HepG2 (cell line): Measurements from ENCODE around the gene BAHD1. TPM values are rescaled to one million over a fixed set of nuclear protein-coding genes. Genes with fewer than 3 reads are reported as not detected.

Experiments
- ATAC-seq: fragments of 200-7000 bp; cut with Tn5 transposase; 3 replicates; pipeline ENCODE4 v1.9.1; 2020; ENCODE audit warnings: mild to moderate bottlenecking, moderate library complexity
- BruUV-seq: library from RNA; stranded (reverse); fragments of 400-500 nt; replicated peaks from 2 replicates; lab custom pipeline; 2021; lab: Mats Ljungman, UMichigan
- CTCF ChIA-PET: fragments of 300-600 bp; formaldehyde crosslinking; extraction: SDS; loops from one replicate; lab custom pipeline; 2021; ENCODE audit warnings: low total read pairs, inconsistent platforms, low intra/inter-chr PET ratio; lab: Yijun Ruan, JAX
- POLR2A ChIA-PET: fragments of 350-600 bp; sonication (Branson Sonifier 250); formaldehyde crosslinking; loops from one replicate; lab custom pipeline; 2020; ENCODE audit warnings: antibody characterized with exemption, inconsistent platforms; lab: Yijun Ruan, JAX
- DNase-seq: peaks from one replicate; pipeline ENCODE4 v3.0.0-alpha.2; 2015; ENCODE audit warnings: low spot score
- FAIRE-seq: peaks from 3 replicates; lab custom pipeline; 2011; peaks lifted over from hg19 to GRCh38; lab: Jason Lieb, UNC
- H2AFZ ChIP-seq: one replicate; pipeline ENCODE4 v1.6.1; 2011; ENCODE audit warnings: low read length, inconsistent platforms
- H3K27ac ChIP-seq: fragments of 300-600 bp; 3 replicates; pipeline ENCODE4 v1.8.0; 2011; ENCODE audit warnings: mixed run types, mild to moderate bottlenecking, mixed read lengths, low read length, inconsistent platforms; ENCODE audit not compliant: insufficient read depth; ENCODE audit errors: extremely low read length
- H3K27me3 ChIP-seq, 2 experiments: fragments of 200-600 bp in 1 of 2; 2 replicates in 1 of 2; 3 replicates in 1 of 2; pipeline versions ENCODE4 v1.6.0 to v1.8.0; 2011; ENCODE audit warnings: low read length in 2 of 2, mild to moderate bottlenecking in 2 of 2, moderate library complexity in 2 of 2, inconsistent platforms in 1 of 2; ENCODE audit not compliant: insufficient read depth in 2 of 2, control insufficient read depth in 1 of 2
- H3K36me3 ChIP-seq, 2 experiments: fragments of 200-600 bp in 1 of 2; replicated peaks in 1 of 2; 2 replicates in 1 of 2; 3 replicates in 1 of 2; pipeline versions ENCODE4 v1.5.1 to v1.8.0; 2011; ENCODE audit warnings: low read length in 2 of 2, inconsistent platforms in 1 of 2; ENCODE audit not compliant: insufficient read depth in 2 of 2, control insufficient read depth in 1 of 2
- H3K4me1 ChIP-seq: 2 replicates; pipeline ENCODE4 v1.5.1; 2012; ENCODE audit warnings: low read length, inconsistent platforms; ENCODE audit not compliant: insufficient read depth
- H3K4me2 ChIP-seq: 2 replicates; pipeline ENCODE4 v1.6.0; 2011; ENCODE audit warnings: low read depth, low read length, inconsistent platforms
- H3K4me3 ChIP-seq, 3 experiments: fragments of 200-600 bp in 1 of 3; sonication (generic), shearing (Covaris generic) in 1 of 3; replicated peaks in 1 of 3; 2 replicates each; pipeline ENCODE4 v1.5.1; 2011 to 2016; ENCODE audit warnings: low read length in 3 of 3, inconsistent platforms in 2 of 3, low read depth in 2 of 3, mild to moderate bottlenecking in 2 of 3, control low read depth in 1 of 3, mixed read lengths in 1 of 3; ENCODE audit not compliant: insufficient read depth in 1 of 3
- H3K79me2 ChIP-seq: one replicate; pipeline ENCODE4 v1.6.1; 2011; ENCODE audit warnings: low read length, inconsistent platforms; ENCODE audit not compliant: insufficient read depth
- H3K9ac ChIP-seq: 2 replicates; pipeline ENCODE4 v1.6.0; 2011; ENCODE audit warnings: mild to moderate bottlenecking, low read depth, low read length, inconsistent platforms; ENCODE audit not compliant: insufficient read depth
- H3K9me3 ChIP-seq: 2 replicates; pipeline ENCODE4 v1.5.1; 2012; ENCODE audit warnings: mild to moderate bottlenecking, low read length
- H4K20me1 ChIP-seq: 2 replicates; pipeline ENCODE4 v1.6.0; 2011; ENCODE audit warnings: inconsistent platforms, mild to moderate bottlenecking, low read length, moderate library complexity; ENCODE audit not compliant: insufficient read depth
- AGO2 ChIP-seq: fragments of 200-400 bp; formaldehyde crosslinking; optimal IDR thresholded peaks from 2 replicates; pipeline ENCODE3; 2017; ENCODE audit warnings: mild to moderate bottlenecking, low read depth, low read length, moderate library complexity
- ATF7-NPFF ChIP-seq: sonication (generic); formaldehyde crosslinking; IDR thresholded peaks from 2 replicates; pipeline ENCODE4 v1.8.1; 2023; ENCODE audit warnings: mild to moderate bottlenecking, low read depth, missing genetic modification reagents, moderate library complexity
- BHLHE40 ChIP-seq: IDR thresholded peaks from 2 replicates; pipeline ENCODE4 v1.6.1; 2011; ENCODE audit warnings: low read length, improper control_type of control experiment
- CEBPG ChIP-seq: IDR thresholded peaks from 2 replicates; pipeline ENCODE4 v1.6.1; 2016
- KLF16 ChIP-seq, 2 experiments: sonication (generic) in 1 of 2; formaldehyde crosslinking in 1 of 2; IDR thresholded peaks; 2 replicates each; pipeline versions ENCODE4 v1.6.1 to v1.8.0; 2016 to 2023; ENCODE audit warnings: missing genetic modification reagents in 2 of 2, missing compliant biosample characterization in 1 of 2
- RAD21 ChIP-seq: fragments of 450-650 bp; formaldehyde crosslinking; IDR thresholded peaks from 2 replicates; pipeline ENCODE4 v1.5.0; 2020; ENCODE audit warnings: mild to moderate bottlenecking
- SMAD1 ChIP-seq: sonication (generic); formaldehyde crosslinking; IDR thresholded peaks from 2 replicates; pipeline ENCODE4 v1.4.0; 2020; ENCODE audit warnings: missing genetic modification reagents, low read depth, mild to moderate bottlenecking, borderline replicate concordance
- SNAI1 ChIP-seq: sonication (generic); formaldehyde crosslinking; IDR thresholded peaks from 2 replicates; pipeline ENCODE4 v1.5.0; 2020; ENCODE audit warnings: mild to moderate bottlenecking, missing genetic modification reagents, borderline replicate concordance
- ZBTB8A ChIP-seq: sonication (generic); formaldehyde crosslinking; IDR thresholded peaks from 2 replicates; pipeline ENCODE4 v1.4.0; 2020; ENCODE audit warnings: mild to moderate bottlenecking, low read depth, missing genetic modification reagents, borderline replicate concordance
- ZFP37 ChIP-seq: sonication (generic); formaldehyde crosslinking; IDR thresholded peaks from 2 replicates; pipeline ENCODE4 v1.4.0; 2020; ENCODE audit warnings: missing genetic modification reagents, borderline replicate concordance
- ZNF12 ChIP-seq: sonication (generic); formaldehyde crosslinking; IDR thresholded peaks from 2 replicates; pipeline ENCODE4 v1.5.0; 2020; ENCODE audit warnings: missing genetic modification reagents
- ZNF274 ChIP-seq: sonication (generic); formaldehyde crosslinking; IDR thresholded peaks from 2 replicates; pipeline ENCODE4 v1.5.1; 2020; ENCODE audit warnings: mild to moderate bottlenecking, missing genetic modification reagents
- ZNF3 ChIP-seq: IDR thresholded peaks from 2 replicates; pipeline ENCODE4 v1.7.0; 2017; ENCODE audit warnings: inconsistent platforms
- WGBS: methylation state at CpG from one replicate; pipeline ENCODE4 v1.1.6; 2017; ENCODE audit warnings: low lambda C conversion rate; 5-methylcytosine and 5-hydroxymethylcytosine counted together
- in situ Hi-C: cut with HindIII; loops from 2 replicates; pipeline ENCODE4 v1.10.0; 2017; ENCODE audit warnings: low pct_unique_long_range_greater_than_20kb; ENCODE audit not compliant: extremely low pct_ligation_motif_present
- intact Hi-C: fragments of 100-400 bp; cut with micrococcal nuclease; formaldehyde crosslinking; loops from one replicate; pipeline ENCODE4 v1.10.0; 2022; ENCODE audit not compliant: unreplicated experiment
- polyA plus RNA-seq, 8 experiments: library from polyadenylated mRNA; depleted of rRNA in 3 of 8; stranded (reverse) in 7 of 8; unstranded in 1 of 8; fragments of >200 nt; fragmentation: Illumina TruSeq in 4 of 8; extraction: Trizol in 4 of 8; gene quantifications; 2 replicates each; pipeline versions ENCODE4 v1.2.1 to v1.2.3, GENCODE V29; 2011 to 2016; ENCODE audit warnings: low read depth in 4 of 8, missing spikeins in 1 of 8, mixed read lengths in 1 of 8; ENCODE audit not compliant: insufficient read depth in 1 of 8
- total RNA-seq, 5 experiments: library from RNA; depleted of rRNA; stranded (reverse); fragments of >200 nt; fragmentation: Illumina TruSeq; extraction: Trizol; gene quantifications; 2 replicates each; pipeline ENCODE4 v1.2.3, GENCODE V29; 2016; ENCODE audit warnings: low read depth in 1 of 5
- TF ChIP-seq, protein P1 (sequence below): sonication (generic); formaldehyde crosslinking; IDR thresholded peaks from 2 replicates; pipeline ENCODE4 v1.4.0; 2020; ENCODE audit warnings: missing genetic modification reagents
- TF ChIP-seq, protein P2 (sequence below): sonication (generic); formaldehyde crosslinking; IDR thresholded peaks from 2 replicates; pipeline ENCODE4 v1.8.0; 2022; ENCODE audit warnings: mild to moderate bottlenecking, missing genetic modification reagents, moderate library complexity
- TF ChIP-seq, protein P3 (sequence below): sonication (generic); formaldehyde crosslinking; IDR thresholded peaks from 2 replicates; pipeline ENCODE4 v1.4.0; 2020; ENCODE audit warnings: missing genetic modification reagents, borderline replicate concordance

The BAHD1 gene
- total and polyA plus RNA-seq, 2 of the 13 experiments (the other 11 are each of a cell fraction or from before 2014, with no cell fraction given), result 3.3 to 8.7 TPM

DNA sequence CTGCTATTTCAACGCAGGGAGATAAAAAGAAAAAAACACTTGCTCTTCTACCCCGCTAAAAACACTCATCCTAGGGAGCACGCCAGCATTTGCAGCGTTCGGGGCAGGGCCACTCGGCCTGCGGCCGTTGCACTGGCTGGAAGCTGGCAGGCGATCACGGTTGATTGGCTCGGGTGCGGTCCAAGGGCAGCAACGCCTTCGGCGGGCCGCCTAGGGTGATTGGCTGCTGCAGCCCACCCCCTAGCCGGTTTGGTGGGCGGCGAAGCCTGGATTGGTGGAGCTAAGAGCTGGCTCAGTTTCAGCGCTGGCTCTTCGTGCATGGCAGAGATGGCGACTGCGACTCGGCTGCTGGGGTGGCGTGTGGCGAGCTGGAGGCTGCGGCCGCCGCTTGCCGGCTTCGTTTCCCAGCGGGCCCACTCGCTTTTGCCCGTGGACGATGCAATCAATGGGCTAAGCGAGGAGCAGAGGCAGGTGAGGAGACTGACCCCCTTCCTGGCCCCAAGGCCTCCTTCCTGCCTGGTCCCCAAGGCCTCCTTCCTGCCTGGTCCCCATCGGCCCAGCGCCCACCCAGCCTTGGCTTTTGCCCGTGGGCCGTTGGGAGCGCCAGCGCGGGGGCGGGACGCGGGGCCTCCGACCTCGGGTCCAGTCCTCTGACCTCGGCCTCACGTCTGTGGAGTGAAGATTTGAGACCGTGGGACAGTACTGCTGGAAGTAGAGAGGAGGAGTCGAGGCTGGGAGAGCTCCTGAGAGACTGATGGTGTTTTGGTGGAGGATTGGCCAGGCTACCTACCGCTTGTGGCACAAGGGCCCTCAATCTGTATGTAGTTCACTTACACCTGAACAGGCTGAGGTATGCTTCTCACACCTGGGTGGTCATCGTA is 35.0 kb upstream of the BAHD1 start, which contains the start of gene IVD:
TSS of gene IVD (plus strand) at position 295 of the 881 bp plus-strand sequence. CDS start at position 328, 33 bp downstream.
- Histone ChIP-seq H3K79me2 (peaks cover 14% of the 10 kb centered on the region), H3K9ac (peak within 1 kb of the TSS; percentile 81), H3K27ac (peak within 1 kb of the TSS; percentile 61), H2AFZ (peak within 1 kb of the TSS; percentile 98), H3K27me3 (no peaks in the 10 kb centered on the region), H3K4me1 (peaks cover 25% of the 10 kb centered on the region), H3K4me3 (peak within 1 kb of the TSS; percentile 75 to 92 (median 89)), H3K4me2 (peak within 1 kb of the TSS; percentile 85), H4K20me1 (no peaks in the 10 kb centered on the region), H3K36me3 (peaks cover 4 to 19% of the 10 kb centered on the region in 2 experiments; a peak in 4 of 5 replicates), H3K9me3 (no peaks in the 10 kb centered on the region)
- BruUV-seq, result no TSS peak
- in situ Hi-C loops (no loop called here), intact Hi-C loops (loop anchor here (2.0 kb wide), 1 partner anchor 23 kb away; the partner anchor contains the start of gene KNSTRN)
- CTCF ChIA-PET, result no interaction called here
- POLR2A ChIA-PET, result interaction anchor here (0.9 to 3.0 kb wide), 15 partner anchors 8 to 83 kb away, joined by 3 to 19 read pairs (median 9); partner anchors contain the start of genes BAHD1, CCDC9B, INAFM2 and KNSTRN
- peak; percentile 97 for FAIRE-seq
- ATAC-seq, result peak; percentile 99
- peak; percentile 87 for DNase-seq
- under 1% methylated on average over 21 of the region's 54 CpGs for WGBS
- TF ChIP-seq, protein P1, sequence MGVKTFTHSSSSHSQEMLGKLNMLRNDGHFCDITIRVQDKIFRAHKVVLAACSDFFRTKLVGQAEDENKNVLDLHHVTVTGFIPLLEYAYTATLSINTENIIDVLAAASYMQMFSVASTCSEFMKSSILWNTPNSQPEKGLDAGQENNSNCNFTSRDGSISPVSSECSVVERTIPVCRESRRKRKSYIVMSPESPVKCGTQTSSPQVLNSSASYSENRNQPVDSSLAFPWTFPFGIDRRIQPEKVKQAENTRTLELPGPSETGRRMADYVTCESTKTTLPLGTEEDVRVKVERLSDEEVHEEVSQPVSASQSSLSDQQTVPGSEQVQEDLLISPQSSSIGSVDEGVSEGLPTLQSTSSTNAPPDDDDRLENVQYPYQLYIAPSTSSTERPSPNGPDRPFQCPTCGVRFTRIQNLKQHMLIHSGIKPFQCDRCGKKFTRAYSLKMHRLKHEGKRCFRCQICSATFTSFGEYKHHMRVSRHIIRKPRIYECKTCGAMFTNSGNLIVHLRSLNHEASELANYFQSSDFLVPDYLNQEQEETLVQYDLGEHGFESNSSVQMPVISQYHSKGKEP (CRISPR knock-in tag), result no peak
- TF ChIP-seq, protein P2, sequence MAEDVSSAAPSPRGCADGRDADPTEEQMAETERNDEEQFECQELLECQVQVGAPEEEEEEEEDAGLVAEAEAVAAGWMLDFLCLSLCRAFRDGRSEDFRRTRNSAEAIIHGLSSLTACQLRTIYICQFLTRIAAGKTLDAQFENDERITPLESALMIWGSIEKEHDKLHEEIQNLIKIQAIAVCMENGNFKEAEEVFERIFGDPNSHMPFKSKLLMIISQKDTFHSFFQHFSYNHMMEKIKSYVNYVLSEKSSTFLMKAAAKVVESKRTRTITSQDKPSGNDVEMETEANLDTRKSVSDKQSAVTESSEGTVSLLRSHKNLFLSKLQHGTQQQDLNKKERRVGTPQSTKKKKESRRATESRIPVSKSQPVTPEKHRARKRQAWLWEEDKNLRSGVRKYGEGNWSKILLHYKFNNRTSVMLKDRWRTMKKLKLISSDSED, result no peak
- no peak for TF ChIP-seq ZFP37 (CRISPR knock-in tag)
- no peak for TF ChIP-seq ZBTB8A (CRISPR knock-in tag)
- no peak for TF ChIP-seq ZNF3
- TF ChIP-seq CEBPG (CRISPR knock-in tag), result no peak
- no peak for TF ChIP-seq SNAI1 (CRISPR knock-in tag)
- TF ChIP-seq SMAD1 (CRISPR knock-in tag), result 0 out of 2 replicates have a peak, but pooled peaks have one; percentile 71
- TF ChIP-seq BHLHE40, result no peak
- no peak; the same call in 1 of the 2 replicates for TF ChIP-seq ZNF12 (CRISPR knock-in tag)
- TF ChIP-seq AGO2, result peak; percentile 71
- TF ChIP-seq ATF7-NPFF (CRISPR knock-in tag), result peak; percentile 74; the same call in 1 of the 2 replicates
- peak; percentile 83; the same call in 1 of the 2 replicates for TF ChIP-seq ZNF274 (CRISPR knock-in tag)
- TF ChIP-seq, protein P3, sequence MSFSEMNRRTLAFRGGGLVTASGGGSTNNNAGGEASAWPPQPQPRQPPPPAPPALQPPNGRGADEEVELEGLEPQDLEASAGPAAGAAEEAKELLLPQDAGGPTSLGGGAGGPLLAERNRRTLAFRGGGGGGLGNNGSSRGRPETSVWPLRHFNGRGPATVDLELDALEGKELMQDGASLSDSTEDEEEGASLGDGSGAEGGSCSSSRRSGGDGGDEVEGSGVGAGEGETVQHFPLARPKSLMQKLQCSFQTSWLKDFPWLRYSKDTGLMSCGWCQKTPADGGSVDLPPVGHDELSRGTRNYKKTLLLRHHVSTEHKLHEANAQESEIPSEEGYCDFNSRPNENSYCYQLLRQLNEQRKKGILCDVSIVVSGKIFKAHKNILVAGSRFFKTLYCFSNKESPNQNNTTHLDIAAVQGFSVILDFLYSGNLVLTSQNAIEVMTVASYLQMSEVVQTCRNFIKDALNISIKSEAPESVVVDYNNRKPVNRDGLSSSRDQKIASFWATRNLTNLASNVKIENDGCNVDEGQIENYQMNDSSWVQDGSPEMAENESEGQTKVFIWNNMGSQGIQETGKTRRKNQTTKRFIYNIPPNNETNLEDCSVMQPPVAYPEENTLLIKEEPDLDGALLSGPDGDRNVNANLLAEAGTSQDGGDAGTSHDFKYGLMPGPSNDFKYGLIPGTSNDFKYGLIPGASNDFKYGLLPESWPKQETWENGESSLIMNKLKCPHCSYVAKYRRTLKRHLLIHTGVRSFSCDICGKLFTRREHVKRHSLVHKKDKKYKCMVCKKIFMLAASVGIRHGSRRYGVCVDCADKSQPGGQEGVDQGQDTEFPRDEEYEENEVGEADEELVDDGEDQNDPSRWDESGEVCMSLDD (CRISPR knock-in tag), result no peak
- peak; percentile 30; the same call in 1 of the 2 replicates for TF ChIP-seq RAD21 (CRISPR knock-in tag)
- TF ChIP-seq KLF16 (CRISPR knock-in tag; IDR thresholded peaks at IDR 0.05), result no peak; a peak in 1 of 4 replicates
